ENCODE measurements around the gene MUC5B. TPM values are rescaled to one million over a fixed set of nuclear protein-coding genes. Genes with fewer than 3 reads are reported as not detected.
A peak's percentile ranks its signal among the peaks of the same experiment; 100 is the strongest.

MUC5B gene
- total and polyA plus RNA-seq, 3 donors from 2014 or later = 0.45 to 0.87 (median 0.50) TPM

DNA sequence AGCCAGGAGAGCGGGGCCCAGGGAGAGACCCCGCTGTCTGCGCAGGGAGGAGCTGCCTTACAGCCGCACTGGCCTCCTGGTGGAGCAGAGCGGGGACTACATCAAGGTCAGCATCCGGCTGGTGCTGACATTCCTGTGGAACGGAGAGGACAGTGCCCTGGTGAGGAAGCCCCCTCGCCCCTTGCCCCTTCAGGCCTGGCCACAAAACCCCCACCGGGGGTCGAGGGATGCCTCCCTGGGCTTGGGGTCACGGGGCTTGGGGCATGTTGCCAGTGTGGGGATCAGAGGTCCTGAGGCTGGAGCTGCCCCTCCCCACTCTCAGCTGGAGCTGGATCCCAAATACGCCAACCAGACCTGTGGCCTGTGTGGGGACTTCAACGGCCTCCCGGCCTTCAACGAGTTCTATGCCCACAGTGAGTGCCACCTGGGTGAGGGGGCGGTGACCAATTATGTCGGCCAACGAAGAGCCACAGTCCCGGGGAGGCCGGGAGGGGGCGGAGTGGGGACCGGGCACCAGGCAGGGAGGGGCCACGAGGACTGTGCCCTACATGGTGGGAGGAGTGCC lies 4.2 kb downstream of the MUC5B start:
- DNase-seq = no peak

GRCh38 chr11:1227551-1228100 lies 4.8 kb downstream of the MUC5B start:
- no peak for DNase-seq
- no peak for TF ChIP-seq CTCF (IDR thresholded peaks at IDR 0.05)
- intact Hi-C loops (cut with DNase I; ENCODE audit: low total_unique reads) = no loop called here
- Histone ChIP-seq H3K9me3 (no peaks in the 10 kb centered on the region), H3K27ac (no peak overlapping the region), H3K4me3 (no peak overlapping the region), H3K4me1 (peaks cover 7% of the 10 kb centered on the region), H3K36me3 (ENCODE audit: low read depth, missing control alignments) (no peaks in the 10 kb centered on the region), H3K27me3 (no peaks in the 10 kb centered on the region)
- 87% methylated on average over 21 of the region's 23 CpGs; no CpG with 5 or more reads in 1 of the 2 donors for WGBS, 2 donors

More for the DNA sequence above, 4.2 kb downstream of the MUC5B start:
- no peak overlapping the region for H3K27ac ChIP-seq
- TF ChIP-seq CTCF (IDR thresholded peaks at IDR 0.05) (peak in 1 of 3 experiments; percentile 15), POLR2A (IDR thresholded peaks at IDR 0.05) (no peak)
- H3K4me1 ChIP-seq = peaks cover 9% of the 10 kb centered on the region
- no peaks in the 10 kb centered on the region for H3K9me3 ChIP-seq
- H3K27me3 ChIP-seq = no peaks in the 10 kb centered on the region
- no peaks in the 10 kb centered on the region for H3K36me3 ChIP-seq (ENCODE audit: low read depth, missing control alignments)
- no peak overlapping the region for H3K4me3 ChIP-seq
- WGBS, 2 donors = 46% methylated on average over 19 of the region's 23 CpGs; no CpG with 5 or more reads in 1 of the 2 donors
- intact Hi-C loops (cut with DNase I; ENCODE audit: low total_unique reads) = no loop called here

DNA sequence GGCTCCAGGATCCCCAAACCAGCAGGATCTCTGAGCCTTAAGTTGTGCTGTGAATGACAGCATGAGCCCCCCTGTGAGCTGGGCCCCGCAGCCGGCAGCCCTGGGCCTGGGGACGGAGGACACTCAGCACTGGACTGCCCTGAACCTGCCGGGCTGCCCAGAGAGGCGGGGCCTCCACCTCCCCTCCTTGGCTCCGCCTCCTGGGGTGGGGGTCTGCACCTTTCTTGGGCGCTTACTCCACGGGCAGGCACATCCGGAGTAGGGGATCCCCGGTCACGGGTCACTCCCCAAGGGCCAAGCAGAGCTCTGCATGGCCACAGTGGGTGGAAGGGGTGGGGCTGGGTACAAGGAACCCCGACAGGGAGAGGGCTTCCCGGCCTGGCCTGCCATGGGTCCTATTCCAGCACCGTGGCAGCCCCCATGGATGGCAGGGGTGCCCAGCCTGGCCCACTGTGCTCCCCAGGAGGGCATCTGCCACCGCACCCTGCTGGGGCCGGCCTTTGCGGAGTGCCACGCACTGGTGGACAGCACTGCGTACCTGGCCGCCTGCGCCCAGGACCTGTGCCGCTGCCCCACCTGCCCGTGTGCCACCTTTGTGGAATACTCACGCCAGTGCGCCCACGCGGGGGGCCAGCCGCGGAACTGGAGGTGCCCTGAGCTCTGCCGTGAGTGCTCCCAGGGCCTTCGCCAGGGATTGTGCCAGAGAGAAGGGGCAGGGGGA lies 5.4 kb downstream of the MUC5B start:
- no peaks in the 10 kb centered on the region for H3K27me3 ChIP-seq
- 63 to 86% methylated on average over 5 to 24 of the region's 31 CpGs for WGBS, 2 donors
- TF ChIP-seq POLR2A (IDR thresholded peaks at IDR 0.05) = no peak
- no peak for TF ChIP-seq CTCF (IDR thresholded peaks at IDR 0.05)

GRCh38 chr11:1228921-1229451 lies 6.1 kb downstream of the MUC5B start:
- intact Hi-C loops (cut with DNase I; ENCODE audit: low total_unique reads) = no loop called here
- no peak for DNase-seq
- H3K36me3 ChIP-seq (ENCODE audit: low read depth, missing control alignments) = no peaks in the 10 kb centered on the region
- TF ChIP-seq CTCF (IDR thresholded peaks at IDR 0.05) (no peak), POLR2A (IDR thresholded peaks at IDR 0.05) (no peak)
- H3K27ac ChIP-seq = no peak overlapping the region
- H3K4me1 ChIP-seq = no peaks in the 10 kb centered on the region
- WGBS, 2 donors = 77 to 90% methylated on average over 9 to 18 of the region's 18 CpGs
- H3K9me3 ChIP-seq = no peaks in the 10 kb centered on the region
- H3K27me3 ChIP-seq = no peaks in the 10 kb centered on the region
- H3K4me3 ChIP-seq = no peak overlapping the region

More for the DNA sequence above, 5.4 kb downstream of the MUC5B start:
- Histone ChIP-seq H3K27ac (no peak overlapping the region), H3K4me1 (peaks cover 5% of the 10 kb centered on the region), H3K9me3 (no peaks in the 10 kb centered on the region), H3K4me3 (no peak overlapping the region), H3K36me3 (ENCODE audit: low read depth, missing control alignments) (no peaks in the 10 kb centered on the region)
- DNase-seq = no peak
- intact Hi-C loops (cut with DNase I; ENCODE audit: low total_unique reads) = no loop called here

Data from testis (tissue), 3 donors.